Measurements from ENCODE around the gene ATAD3C.
"Not testable (repeated sequence)": the region's sequence is repeated elsewhere in the genome, so short reads cannot be mapped to it uniquely, and the experiment has no call there.

The ATAD3C gene

GRCh38 chr1:1419363-1419812 lies 30.1 kb upstream of the ATAD3C start:
- no peak for DNase-seq

GRCh38 chr1:1419813-1420653 lies 29.5 kb upstream of the ATAD3C start:
- DNase-seq = no peak

- no peak for DNase-seq
Observed at GRCh38 chr1:1420654-1421141, 28.8 kb upstream of the ATAD3C start.

GRCh38 chr1:1421147-1421906 lies 28.2 kb upstream of the ATAD3C start, which contains the start of gene ANKRD65:
Gene ANKRD65 (minus strand): TSS chr1:1421276. CDS start chr1:1421005, 271 bp downstream.
- no peak for DNase-seq

GRCh38 chr1:1421907-1422464 lies 27.5 kb upstream of the ATAD3C start:
- DNase-seq = no peak

GRCh38 chr1:1422465-1423244 lies 26.8 kb upstream of the ATAD3C start:
- DNase-seq = no peak

GRCh38 chr1:1423245-1423597 lies 26.3 kb upstream of the ATAD3C start:
- no peak for DNase-seq

GRCh38 chr1:1424707-1425106 lies 24.8 kb upstream of the ATAD3C start:
- no peak for DNase-seq

GRCh38 chr1:1425426-1425752 lies 24.1 kb upstream of the ATAD3C start:
- no peak for DNase-seq

GRCh38 chr1:1425753-1426495 lies 23.6 kb upstream of the ATAD3C start:
- no peak for DNase-seq

GRCh38 chr1:1426496-1427105 lies 22.9 kb upstream of the ATAD3C start:
- DNase-seq = no peak

- DNase-seq = no peak
Observed at GRCh38 chr1:1427106-1427819, 22.2 kb upstream of the ATAD3C start.

- DNase-seq = no peak
Observed at GRCh38 chr1:1427820-1428148, 21.7 kb upstream of the ATAD3C start.

- no peak for DNase-seq
Observed at GRCh38 chr1:1428174-1428573, 21.3 kb upstream of the ATAD3C start.

- DNase-seq = not testable (repeated sequence)
Observed at GRCh38 chr1:1428967-1429366, 20.5 kb upstream of the ATAD3C start.

GRCh38 chr1:1429671-1430073 lies 19.8 kb upstream of the ATAD3C start:
- no peak for DNase-seq

- DNase-seq = no peak
Observed at GRCh38 chr1:1430114-1430982, 19.1 kb upstream of the ATAD3C start.

- no peak for DNase-seq
Observed at GRCh38 chr1:1430992-1431844, 18.3 kb upstream of the ATAD3C start.

GRCh38 chr1:1431845-1432273 lies 17.6 kb upstream of the ATAD3C start:
- DNase-seq = no peak

Data from CD4-positive, alpha-beta T cell treated with Interleukin-12 subunit alpha and Interleukin-12 subunit beta, for 1 hour (primary cell).